Fibroblast of mammary gland (primary cell): ENCODE results near the gene ZXDC.

Experiments
- DNase-seq: peaks from one replicate; pipeline ENCODE4 v3.0.0-alpha.2; 2010; ENCODE audit warnings: low read depth
- H3K4me3 ChIP-seq: 2 replicates; pipeline ENCODE4 v1.5.1; 2011; ENCODE audit warnings: low read depth, mild to moderate bottlenecking, low read length, moderate library complexity; ENCODE audit not compliant: control insufficient read depth
- TF ChIP-seq, protein P1 (sequence below): conservative IDR thresholded peaks from 2 replicates; pipeline ENCODE4 v1.5.1; 2011; ENCODE audit warnings: low read depth, low read length, inconsistent platforms; ENCODE audit not compliant: control insufficient read depth, insufficient read depth

The ZXDC gene

DNA sequence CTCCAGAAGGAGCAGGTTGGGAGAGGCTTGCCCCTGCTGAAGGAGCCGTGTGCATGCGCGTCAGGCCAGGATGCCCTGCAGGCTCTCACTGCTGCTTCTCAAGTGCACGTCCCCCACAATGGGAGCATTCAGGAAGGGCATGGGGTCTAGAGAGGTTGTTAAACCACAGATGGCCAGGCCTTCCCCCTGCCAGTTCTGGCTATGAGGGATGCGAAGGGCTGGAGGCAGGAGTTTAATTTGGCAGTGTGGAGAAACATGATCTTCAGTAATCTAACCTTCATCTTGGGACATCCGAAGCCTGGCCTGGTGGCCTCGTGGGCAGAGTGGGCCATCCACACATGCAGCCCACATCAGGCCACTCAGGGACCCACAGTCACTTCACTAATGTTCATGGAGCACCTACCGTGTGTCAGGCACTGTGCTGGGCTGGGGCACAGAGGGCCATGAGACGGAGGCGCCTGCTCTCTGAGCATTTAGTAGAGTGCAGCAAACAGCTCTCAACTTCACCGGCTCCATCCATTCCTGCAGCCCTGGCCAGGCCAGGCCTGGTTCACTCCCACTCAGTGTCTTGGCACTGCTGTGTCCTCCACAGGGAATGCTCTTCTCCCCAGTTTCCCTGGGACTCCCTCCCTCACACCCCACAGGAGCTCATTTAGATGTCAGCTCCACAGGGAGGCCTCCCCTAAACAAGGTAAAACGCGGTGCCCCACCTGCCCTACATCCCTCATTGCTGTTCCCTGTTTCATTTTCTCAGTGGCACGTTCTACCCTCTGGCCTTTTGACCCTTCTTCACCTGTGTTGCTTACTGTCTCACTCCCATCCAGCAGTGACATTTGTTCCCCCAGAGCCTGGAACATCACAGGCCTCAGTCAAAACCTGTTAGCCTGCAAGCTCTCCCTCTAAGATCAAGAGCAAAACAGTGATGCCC is 77.0 kb downstream of the ZXDC start:
- no peak overlapping the region for H3K4me3 ChIP-seq
- no peak for DNase-seq
- TF ChIP-seq, protein P1, sequence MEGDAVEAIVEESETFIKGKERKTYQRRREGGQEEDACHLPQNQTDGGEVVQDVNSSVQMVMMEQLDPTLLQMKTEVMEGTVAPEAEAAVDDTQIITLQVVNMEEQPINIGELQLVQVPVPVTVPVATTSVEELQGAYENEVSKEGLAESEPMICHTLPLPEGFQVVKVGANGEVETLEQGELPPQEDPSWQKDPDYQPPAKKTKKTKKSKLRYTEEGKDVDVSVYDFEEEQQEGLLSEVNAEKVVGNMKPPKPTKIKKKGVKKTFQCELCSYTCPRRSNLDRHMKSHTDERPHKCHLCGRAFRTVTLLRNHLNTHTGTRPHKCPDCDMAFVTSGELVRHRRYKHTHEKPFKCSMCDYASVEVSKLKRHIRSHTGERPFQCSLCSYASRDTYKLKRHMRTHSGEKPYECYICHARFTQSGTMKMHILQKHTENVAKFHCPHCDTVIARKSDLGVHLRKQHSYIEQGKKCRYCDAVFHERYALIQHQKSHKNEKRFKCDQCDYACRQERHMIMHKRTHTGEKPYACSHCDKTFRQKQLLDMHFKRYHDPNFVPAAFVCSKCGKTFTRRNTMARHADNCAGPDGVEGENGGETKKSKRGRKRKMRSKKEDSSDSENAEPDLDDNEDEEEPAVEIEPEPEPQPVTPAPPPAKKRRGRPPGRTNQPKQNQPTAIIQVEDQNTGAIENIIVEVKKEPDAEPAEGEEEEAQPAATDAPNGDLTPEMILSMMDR = no peak

DNA sequence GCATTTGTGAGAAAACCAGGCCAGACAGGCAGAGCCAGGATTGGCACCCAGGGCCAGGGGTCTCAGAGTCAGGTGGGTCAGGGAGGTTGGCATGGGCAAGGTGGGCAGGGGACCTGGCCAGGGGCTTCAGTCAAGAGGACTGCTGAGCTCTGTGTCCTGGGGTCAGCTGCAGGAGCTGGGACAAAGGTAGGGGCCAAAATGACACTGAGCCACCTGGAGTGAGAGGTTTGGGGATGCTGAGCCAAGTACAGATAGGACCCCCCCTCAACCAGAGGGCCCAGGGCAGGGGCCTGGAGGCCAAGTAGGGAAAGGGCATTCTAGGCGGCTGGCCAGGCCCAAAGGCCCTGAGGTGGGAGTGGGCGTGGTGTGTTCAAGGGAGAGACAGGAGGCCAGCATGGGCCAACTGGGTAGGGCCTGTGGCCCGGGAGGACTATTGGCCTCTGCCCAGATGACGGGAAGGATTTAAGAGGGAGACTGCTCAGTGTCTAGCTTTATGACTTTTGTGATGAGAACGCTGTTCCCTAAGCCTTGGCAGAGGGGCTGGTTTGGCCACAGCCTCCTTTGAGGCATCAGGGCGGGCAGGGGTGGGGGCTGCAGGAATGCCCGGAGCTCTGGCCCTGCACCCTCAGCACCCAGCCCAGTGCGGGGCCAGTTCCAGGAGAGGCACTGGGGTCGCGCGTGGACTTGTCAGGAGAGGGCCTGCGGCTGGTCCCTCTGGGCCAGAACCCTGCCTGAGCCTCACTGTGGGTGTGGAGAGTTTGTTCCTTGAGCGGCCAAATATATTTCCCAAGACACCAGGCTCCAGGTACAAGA is 77.9 kb downstream of the ZXDC start:
- no peak overlapping the region for H3K4me3 ChIP-seq
- TF ChIP-seq, protein P1 = no peak
- DNase-seq = no peak

DNA sequence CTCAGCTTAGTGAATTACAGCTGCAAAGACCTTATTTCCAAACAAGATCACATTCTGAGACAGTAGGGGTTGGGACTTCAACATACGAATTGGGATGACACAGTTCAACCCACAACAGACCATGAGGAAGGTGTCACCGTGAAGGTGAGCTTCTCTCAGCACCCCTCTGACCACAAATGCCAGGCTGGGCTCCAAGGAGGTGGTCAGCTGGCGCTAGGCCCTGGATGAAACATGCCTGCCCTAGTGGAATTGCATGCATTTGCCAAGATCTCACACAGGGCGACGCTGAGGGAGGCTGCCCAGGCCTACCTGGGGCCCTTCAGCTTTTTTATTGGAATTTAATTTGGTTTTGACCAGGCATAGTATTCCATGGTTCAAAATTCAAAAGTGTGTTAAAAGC is 79.2 kb downstream of the ZXDC start:
- no peak overlapping the region for H3K4me3 ChIP-seq
- TF ChIP-seq, protein P1 = no peak
- DNase-seq = no peak

DNA sequence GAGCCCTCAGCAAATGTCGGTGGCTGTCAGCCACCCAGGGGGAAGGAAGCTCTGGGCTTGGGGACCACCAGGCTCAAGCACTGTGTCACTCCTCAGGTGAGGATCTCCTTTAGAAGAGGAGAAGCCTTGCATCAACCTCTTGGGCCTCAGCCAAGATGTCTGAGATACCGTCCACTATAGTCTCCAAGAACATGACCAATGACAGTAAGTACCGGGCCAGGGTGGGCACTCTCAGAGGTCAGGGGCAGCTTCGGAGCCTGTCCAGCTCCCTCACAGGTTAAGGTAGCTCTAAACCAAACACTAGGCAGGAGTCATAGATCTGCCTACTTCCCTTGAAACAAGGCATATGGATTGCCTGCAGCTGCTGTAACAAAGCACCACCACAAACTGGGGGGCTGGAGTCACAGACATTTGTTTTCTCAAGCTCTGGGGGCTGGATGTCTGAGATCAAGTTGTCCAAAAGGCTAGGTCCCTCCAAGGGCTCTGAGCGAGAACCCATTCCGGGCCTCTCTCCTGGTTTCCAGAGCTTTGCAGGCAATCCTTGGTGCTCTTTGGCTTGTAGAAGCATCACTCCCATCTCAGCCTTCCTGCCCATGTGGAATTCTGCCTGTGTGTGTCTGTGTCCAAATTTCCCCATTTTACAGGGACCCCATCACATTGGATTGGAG is 79.7 kb downstream of the ZXDC start:
- TF ChIP-seq, protein P1 = no peak
- no peak overlapping the region for H3K4me3 ChIP-seq
- DNase-seq = no peak

GRCh38 chr3:126394977-126395321 is 80.7 kb downstream of the ZXDC start:
- no peak for DNase-seq
- no peak overlapping the region for H3K4me3 ChIP-seq
- TF ChIP-seq, protein P1 = no peak

GRCh38 chr3:126394179-126394976 is 81.3 kb downstream of the ZXDC start, which contains the start of gene CFAP100:
Gene CFAP100 (plus strand): TSS chr3:126394909. CDS start chr3:126396001, 1,092 bp downstream.
- no peak within 1 kb of the TSS for H3K4me3 ChIP-seq
- TF ChIP-seq, protein P1 = no peak
- peak; percentile 35 for DNase-seq
